ENCODE results near the gene SLC5A1.

The SLC5A1 gene

DNA sequence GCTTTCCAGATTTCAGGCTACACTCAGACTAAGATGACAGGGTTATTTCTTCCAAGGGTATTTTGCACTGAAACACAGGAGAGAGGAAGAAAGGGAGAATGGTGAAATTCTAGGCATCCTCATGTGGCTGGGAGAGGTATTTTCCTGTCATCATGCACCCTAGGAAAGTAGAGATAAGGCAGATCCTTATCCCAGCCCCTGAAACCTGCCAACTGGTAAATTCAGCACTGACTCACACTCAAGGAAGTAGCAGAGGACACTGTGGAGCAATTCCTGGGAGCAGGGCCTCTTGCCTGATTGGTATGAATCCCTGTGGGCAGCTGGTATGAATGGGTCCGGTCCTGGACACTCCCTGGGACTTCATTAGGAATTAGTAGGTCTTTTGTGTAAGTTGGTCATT lies 37.6 kb upstream of the SLC5A1 start:
- TF ChIP-seq, protein P1, sequence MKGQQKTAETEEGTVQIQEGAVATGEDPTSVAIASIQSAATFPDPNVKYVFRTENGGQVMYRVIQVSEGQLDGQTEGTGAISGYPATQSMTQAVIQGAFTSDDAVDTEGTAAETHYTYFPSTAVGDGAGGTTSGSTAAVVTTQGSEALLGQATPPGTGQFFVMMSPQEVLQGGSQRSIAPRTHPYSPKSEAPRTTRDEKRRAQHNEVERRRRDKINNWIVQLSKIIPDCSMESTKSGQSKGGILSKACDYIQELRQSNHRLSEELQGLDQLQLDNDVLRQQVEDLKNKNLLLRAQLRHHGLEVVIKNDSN (IDR thresholded peaks at IDR 0.05): no peak
- no peak for TF ChIP-seq CEBPB (IDR thresholded peaks at IDR 0.05)
- no peak for TF ChIP-seq ZBTB7A (IDR thresholded peaks at IDR 0.05; ENCODE audit: low read depth)
- no peak for TF ChIP-seq EP300 (IDR thresholded peaks at IDR 0.05; ENCODE audit: borderline replicate concordance)
- no peak for TF ChIP-seq EGR1 (IDR thresholded peaks at IDR 0.05)

DNA sequence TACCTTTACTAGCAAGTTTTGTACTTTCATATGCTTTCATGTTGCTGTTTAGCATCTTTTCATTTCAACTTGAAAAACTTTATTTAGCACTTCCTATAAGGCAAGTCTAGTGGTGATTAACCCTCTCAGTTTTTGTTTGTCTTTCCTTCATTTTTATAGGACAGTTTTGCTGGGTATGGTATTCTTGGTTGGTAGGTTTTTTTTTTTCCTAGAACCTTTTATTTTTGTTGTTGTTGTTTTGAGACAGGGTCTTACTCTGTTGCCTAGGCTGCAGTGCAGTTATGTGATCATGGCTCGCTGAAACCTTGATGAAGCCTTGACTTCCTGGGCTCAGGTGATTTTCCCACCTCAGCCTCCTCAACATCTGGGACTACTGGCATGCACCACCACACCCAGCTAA lies 29.9 kb upstream of the SLC5A1 start:
- TF ChIP-seq, protein P2, sequence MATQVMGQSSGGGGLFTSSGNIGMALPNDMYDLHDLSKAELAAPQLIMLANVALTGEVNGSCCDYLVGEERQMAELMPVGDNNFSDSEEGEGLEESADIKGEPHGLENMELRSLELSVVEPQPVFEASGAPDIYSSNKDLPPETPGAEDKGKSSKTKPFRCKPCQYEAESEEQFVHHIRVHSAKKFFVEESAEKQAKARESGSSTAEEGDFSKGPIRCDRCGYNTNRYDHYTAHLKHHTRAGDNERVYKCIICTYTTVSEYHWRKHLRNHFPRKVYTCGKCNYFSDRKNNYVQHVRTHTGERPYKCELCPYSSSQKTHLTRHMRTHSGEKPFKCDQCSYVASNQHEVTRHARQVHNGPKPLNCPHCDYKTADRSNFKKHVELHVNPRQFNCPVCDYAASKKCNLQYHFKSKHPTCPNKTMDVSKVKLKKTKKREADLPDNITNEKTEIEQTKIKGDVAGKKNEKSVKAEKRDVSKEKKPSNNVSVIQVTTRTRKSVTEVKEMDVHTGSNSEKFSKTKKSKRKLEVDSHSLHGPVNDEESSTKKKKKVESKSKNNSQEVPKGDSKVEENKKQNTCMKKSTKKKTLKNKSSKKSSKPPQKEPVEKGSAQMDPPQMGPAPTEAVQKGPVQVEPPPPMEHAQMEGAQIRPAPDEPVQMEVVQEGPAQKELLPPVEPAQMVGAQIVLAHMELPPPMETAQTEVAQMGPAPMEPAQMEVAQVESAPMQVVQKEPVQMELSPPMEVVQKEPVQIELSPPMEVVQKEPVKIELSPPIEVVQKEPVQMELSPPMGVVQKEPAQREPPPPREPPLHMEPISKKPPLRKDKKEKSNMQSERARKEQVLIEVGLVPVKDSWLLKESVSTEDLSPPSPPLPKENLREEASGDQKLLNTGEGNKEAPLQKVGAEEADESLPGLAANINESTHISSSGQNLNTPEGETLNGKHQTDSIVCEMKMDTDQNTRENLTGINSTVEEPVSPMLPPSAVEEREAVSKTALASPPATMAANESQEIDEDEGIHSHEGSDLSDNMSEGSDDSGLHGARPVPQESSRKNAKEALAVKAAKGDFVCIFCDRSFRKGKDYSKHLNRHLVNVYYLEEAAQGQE (IDR thresholded peaks at IDR 0.05; ENCODE audit: low read depth): no peak
- TF ChIP-seq TEAD4 (IDR thresholded peaks at IDR 0.05) (no peak), EP300 (IDR thresholded peaks at IDR 0.05; ENCODE audit: borderline replicate concordance) (no peak), EGR1 (IDR thresholded peaks at IDR 0.05) (no peak), TAF1 (IDR thresholded peaks at IDR 0.05; ENCODE audit: low read depth) (no peak), TCF12 (IDR thresholded peaks at IDR 0.05; ENCODE audit: low read depth) (no peak), ZBTB7A (IDR thresholded peaks at IDR 0.05; ENCODE audit: low read depth) (no peak), FOXM1 (IDR thresholded peaks at IDR 0.05; ENCODE audit: borderline replicate concordance, low read depth) (no peak), CEBPB (IDR thresholded peaks at IDR 0.05) (no peak), CREB1 (IDR thresholded peaks at IDR 0.05; ENCODE audit: low read depth) (no peak), RAD21 (IDR thresholded peaks at IDR 0.05; ENCODE audit: low read depth) (no peak), NFIC (IDR thresholded peaks at IDR 0.05) (no peak), YY1 (IDR thresholded peaks at IDR 0.05; ENCODE audit: low read depth) (no peak)
- TF ChIP-seq, protein P3, sequence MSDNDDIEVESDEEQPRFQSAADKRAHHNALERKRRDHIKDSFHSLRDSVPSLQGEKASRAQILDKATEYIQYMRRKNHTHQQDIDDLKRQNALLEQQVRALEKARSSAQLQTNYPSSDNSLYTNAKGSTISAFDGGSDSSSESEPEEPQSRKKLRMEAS (IDR thresholded peaks at IDR 0.05): no peak
- TF ChIP-seq, protein P1 (IDR thresholded peaks at IDR 0.05): no peak

DNA sequence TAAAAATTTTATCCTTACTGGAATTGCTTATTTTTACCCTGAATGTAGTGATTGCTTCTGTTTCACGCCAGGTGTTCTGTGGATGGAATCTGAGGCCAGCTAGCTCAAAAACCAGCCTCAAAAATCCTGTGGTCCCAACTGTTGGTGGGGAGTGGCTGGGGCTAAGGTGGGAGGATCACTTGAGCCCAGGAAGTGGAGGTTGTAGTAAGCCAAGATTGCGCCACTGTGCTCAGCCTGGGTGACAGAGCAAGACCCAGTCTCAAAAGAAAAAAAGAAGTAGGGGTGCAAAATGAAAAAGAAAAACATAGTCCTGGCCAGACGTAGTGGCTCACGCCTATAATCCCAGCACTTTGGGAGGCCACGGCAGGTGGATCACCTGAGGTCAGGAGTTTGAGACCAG lies 27.0 kb upstream of the SLC5A1 start:
- TF ChIP-seq RAD21 (IDR thresholded peaks at IDR 0.05; ENCODE audit: low read depth) (no peak), YY1 (IDR thresholded peaks at IDR 0.05; ENCODE audit: low read depth) (no peak), TCF12 (IDR thresholded peaks at IDR 0.05; ENCODE audit: low read depth) (no peak), NFIC (IDR thresholded peaks at IDR 0.05) (no peak)
- TF ChIP-seq, protein P2 (IDR thresholded peaks at IDR 0.05; ENCODE audit: low read depth): no peak

DNA sequence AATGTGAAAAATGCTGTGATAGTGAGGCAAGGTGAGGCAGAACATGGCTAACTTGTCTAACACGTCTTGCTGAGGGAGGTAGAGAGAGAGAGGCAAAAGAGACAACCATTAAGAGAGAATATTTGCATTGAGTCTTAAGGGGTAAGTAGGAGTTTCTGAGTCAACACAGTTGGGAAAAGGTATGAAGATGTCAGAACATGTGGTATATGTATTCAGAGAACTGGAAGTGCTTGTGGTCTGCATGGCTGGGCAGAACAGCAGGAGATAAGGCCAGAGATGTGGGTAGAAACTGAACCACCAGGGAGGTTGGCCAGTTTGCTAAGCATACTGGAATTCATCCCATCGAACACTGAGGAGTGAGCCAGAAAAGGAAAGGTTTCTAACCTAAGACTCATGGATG lies 25.0 kb upstream of the SLC5A1 start:
- TF ChIP-seq EP300 (IDR thresholded peaks at IDR 0.05; ENCODE audit: borderline replicate concordance): no peak
- TF ChIP-seq CREB1 (IDR thresholded peaks at IDR 0.05; ENCODE audit: low read depth): no peak
- TF ChIP-seq FOXM1 (IDR thresholded peaks at IDR 0.05; ENCODE audit: borderline replicate concordance, low read depth): no peak
- TF ChIP-seq TAF1 (IDR thresholded peaks at IDR 0.05; ENCODE audit: low read depth): no peak
- TF ChIP-seq TEAD4 (IDR thresholded peaks at IDR 0.05): no peak
- TF ChIP-seq CEBPB (IDR thresholded peaks at IDR 0.05): no peak
- no peak for TF ChIP-seq YY1 (IDR thresholded peaks at IDR 0.05; ENCODE audit: low read depth)
- TF ChIP-seq, protein P1 (IDR thresholded peaks at IDR 0.05): no peak

DNA sequence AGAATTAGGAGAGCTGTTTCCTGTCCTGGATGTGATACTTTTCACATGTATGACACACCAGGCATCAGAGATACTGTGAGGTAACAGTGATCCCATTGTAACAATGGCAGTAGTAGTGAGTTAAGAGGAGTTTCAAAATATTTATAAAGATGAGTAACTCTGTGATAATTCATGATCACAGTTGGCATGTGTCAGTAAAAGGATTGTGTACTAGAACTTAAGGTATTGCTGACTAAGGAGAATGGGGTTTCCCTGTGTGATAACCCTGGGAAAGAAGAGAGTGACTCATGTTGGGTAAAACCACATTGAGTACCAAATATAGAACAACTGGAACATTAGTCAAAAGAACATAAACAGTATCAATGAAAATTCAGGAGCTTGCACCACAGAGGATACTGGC lies 22.9 kb upstream of the SLC5A1 start:
- no peak for TF ChIP-seq TCF12 (IDR thresholded peaks at IDR 0.05; ENCODE audit: low read depth)
- TF ChIP-seq, protein P2 (IDR thresholded peaks at IDR 0.05; ENCODE audit: low read depth): no peak
- TF ChIP-seq FOXM1 (IDR thresholded peaks at IDR 0.05; ENCODE audit: borderline replicate concordance, low read depth): no peak
- TF ChIP-seq ZBTB7A (IDR thresholded peaks at IDR 0.05; ENCODE audit: low read depth): no peak
- no peak for TF ChIP-seq TAF1 (IDR thresholded peaks at IDR 0.05; ENCODE audit: low read depth)

All from Ishikawa (cell line).